Suprapubic skin (tissue), 4 donors: ENCODE measurements around the gene MAPKAPK2. TPM values are rescaled to one million over a fixed set of nuclear protein-coding genes. Genes with fewer than 3 reads are reported as not detected.

ENCODE experiments used
- DNase-seq, 2 donors: peaks; one replicate each; pipeline ENCODE4 v3.0.0-alpha.2; 2019; ENCODE audit warnings: low spot score in 2 of 2
- H3K27ac ChIP-seq: fragments of 200-600 bp; sonication (generic); one replicate; pipeline ENCODE4 v1.5.1; 2019
- H3K27me3 ChIP-seq: fragments of 200-600 bp; sonication (generic); one replicate; pipeline ENCODE4 v1.5.1; 2019
- H3K36me3 ChIP-seq: fragments of 200-600 bp; sonication (generic); one replicate; pipeline ENCODE4 v1.5.1; 2019
- H3K4me1 ChIP-seq: fragments of 200-600 bp; sonication (generic); one replicate; pipeline ENCODE4 v1.5.1; 2019
- H3K4me3 ChIP-seq: fragments of 200-600 bp; sonication (generic); one replicate; pipeline ENCODE4 v1.5.1; 2019; ENCODE audit warnings: mild to moderate bottlenecking
- H3K9me3 ChIP-seq: fragments of 200-600 bp; sonication (generic); one replicate; pipeline ENCODE4 v1.5.1; 2019
- EP300 ChIP-seq: sonication (generic); formaldehyde crosslinking; IDR thresholded peaks from one replicate; pipeline ENCODE4 v1.6.1; 2017; ENCODE audit warnings: antibody characterized with exemption
- POLR2A ChIP-seq, 2 donors: fragments of 450-650 bp; IDR thresholded peaks; one replicate each; pipeline ENCODE4 v1.6.1; 2017; ENCODE audit warnings: antibody characterized with exemption in 2 of 2, mild to moderate bottlenecking in 2 of 2, moderate library complexity in 2 of 2
- POLR2AphosphoS5 ChIP-seq, 3 donors: sonication (generic); formaldehyde crosslinking; IDR thresholded peaks; one replicate each; pipeline ENCODE4 v1.6.1; 2017; ENCODE audit warnings: antibody characterized with exemption in 3 of 3
- WGBS: methylation state at CpG from one replicate; pipeline ENCODE4 v1.1.5; 2018; 5-methylcytosine and 5-hydroxymethylcytosine counted together
- total RNA-seq, 4 donors: library from RNA; depleted of rRNA; stranded (reverse); fragments of >200 nt; gene quantifications; one replicate each; pipeline ENCODE4 v1.1.0, GENCODE V29; 2016
- TF ChIP-seq, protein P1 (sequence below), 2 donors: fragments of 200-600 bp in 1 of 2; fragments of 450-650 bp in 1 of 2; sonication (generic) in 1 of 2; IDR thresholded peaks; one replicate each; pipeline ENCODE4 v1.5.1; 2016 to 2019; ENCODE audit warnings: antibody characterized with exemption in 2 of 2, mild to moderate bottlenecking in 1 of 2, moderate library complexity in 1 of 2

The MAPKAPK2 gene
- total RNA-seq, 4 donors from 2014 or later, result 38.0 to 72.3 (median 62.4) TPM

DNA sequence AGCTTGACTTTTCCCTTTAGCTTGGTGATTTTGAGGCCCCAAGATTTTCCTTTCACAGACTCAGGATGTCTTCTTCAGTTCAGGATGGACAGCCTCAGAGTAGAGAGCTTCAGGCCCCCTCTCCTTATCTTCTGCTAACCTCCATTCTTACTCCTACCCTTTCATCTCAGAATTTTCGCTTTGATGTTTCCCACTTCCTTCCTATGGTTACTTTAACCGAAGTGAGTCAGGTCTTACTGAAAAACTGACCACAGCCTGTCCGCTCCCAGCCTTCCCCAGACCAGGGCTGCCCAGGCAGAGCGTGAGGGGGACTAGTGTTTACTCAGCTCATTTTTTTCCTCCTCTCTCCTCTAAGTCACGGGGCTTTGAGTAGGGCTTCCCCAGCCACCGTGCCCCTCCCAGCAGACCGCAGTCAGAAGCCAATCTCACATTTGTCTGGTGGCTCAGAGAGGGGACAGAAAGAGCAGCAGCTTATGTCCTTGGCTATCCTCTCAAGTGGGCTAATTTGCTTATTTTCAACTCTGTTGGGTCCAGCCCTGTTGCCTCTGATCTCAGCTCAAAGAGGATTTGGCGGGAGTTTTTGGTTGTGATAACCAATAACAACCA lies 81.6 kb downstream of the MAPKAPK2 start:
- Histone ChIP-seq H3K27ac (no peak overlapping the region), H3K27me3 (peaks cover 4% of the 10 kb centered on the region), H3K4me3 (no peak overlapping the region), H3K36me3 (no peaks in the 10 kb centered on the region), H3K4me1 (peaks cover 4% of the 10 kb centered on the region), H3K9me3 (no peaks in the 10 kb centered on the region)
- no peak for TF ChIP-seq POLR2A (IDR thresholded peaks at IDR 0.05)
- no peak for TF ChIP-seq POLR2AphosphoS5 (IDR thresholded peaks at IDR 0.05)
- TF ChIP-seq, protein P1, sequence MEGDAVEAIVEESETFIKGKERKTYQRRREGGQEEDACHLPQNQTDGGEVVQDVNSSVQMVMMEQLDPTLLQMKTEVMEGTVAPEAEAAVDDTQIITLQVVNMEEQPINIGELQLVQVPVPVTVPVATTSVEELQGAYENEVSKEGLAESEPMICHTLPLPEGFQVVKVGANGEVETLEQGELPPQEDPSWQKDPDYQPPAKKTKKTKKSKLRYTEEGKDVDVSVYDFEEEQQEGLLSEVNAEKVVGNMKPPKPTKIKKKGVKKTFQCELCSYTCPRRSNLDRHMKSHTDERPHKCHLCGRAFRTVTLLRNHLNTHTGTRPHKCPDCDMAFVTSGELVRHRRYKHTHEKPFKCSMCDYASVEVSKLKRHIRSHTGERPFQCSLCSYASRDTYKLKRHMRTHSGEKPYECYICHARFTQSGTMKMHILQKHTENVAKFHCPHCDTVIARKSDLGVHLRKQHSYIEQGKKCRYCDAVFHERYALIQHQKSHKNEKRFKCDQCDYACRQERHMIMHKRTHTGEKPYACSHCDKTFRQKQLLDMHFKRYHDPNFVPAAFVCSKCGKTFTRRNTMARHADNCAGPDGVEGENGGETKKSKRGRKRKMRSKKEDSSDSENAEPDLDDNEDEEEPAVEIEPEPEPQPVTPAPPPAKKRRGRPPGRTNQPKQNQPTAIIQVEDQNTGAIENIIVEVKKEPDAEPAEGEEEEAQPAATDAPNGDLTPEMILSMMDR (IDR thresholded peaks at IDR 0.05), result no peak
- TF ChIP-seq EP300, result no peak
- peak in 1 of 2 donors; percentile 70 for DNase-seq
- WGBS, result 64% methylated on average over 8 of the region's 8 CpGs

DNA sequence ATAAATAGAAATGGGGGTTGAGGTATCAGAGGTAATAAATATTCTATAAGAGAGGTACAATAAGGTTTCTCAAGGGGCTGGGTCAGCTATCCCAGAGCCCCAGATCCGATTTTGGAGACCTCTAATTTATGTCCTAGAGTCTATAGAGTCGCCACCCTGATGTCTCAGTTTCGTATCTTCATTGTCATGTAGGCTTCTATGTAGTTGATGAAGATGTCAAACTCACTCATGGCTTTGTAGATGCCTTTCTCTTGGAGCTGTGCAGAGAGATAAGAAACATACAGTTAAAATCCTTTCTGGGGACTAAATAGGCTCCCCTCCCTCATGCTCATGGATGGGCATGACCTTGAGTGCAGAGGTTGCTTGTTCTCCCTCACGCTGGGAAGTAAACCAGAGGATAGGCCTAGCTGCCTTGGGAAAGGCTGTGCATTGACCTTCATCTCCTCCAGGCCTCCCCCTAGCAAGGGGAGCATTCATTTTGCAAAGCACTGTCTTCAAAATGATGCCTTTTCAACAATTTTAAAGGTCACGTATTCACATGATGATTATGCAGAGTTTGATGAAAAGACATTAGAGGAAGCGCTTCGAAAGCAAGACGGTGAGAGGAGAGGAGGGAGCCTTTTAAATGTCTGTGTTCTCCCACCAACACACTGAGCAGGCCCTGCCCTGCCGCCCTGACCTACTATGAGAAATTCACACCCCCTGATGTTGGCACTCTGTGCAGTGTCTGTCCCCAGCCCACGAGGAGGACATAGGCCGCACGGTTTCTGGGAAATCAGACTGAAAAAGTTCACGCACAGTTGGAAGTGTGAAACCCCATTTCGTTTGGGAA lies 84.0 kb downstream of the MAPKAPK2 start:
- DNase-seq, result no peak
- H3K4me3 ChIP-seq, result no peak overlapping the region
- H3K27me3 ChIP-seq, result peaks cover 8% of the 10 kb centered on the region
- TF ChIP-seq POLR2A (IDR thresholded peaks at IDR 0.05) (no peak), EP300 (no peak), POLR2AphosphoS5 (IDR thresholded peaks at IDR 0.05) (no peak)
- TF ChIP-seq, protein P1 (IDR thresholded peaks at IDR 0.05), result no peak
- no peak overlapping the region for H3K27ac ChIP-seq
- WGBS, result 87% methylated on average over 14 of the region's 14 CpGs
- peaks cover 4% of the 10 kb centered on the region for H3K4me1 ChIP-seq
- H3K36me3 ChIP-seq, result no peaks in the 10 kb centered on the region
- H3K9me3 ChIP-seq, result no peaks in the 10 kb centered on the region

DNA sequence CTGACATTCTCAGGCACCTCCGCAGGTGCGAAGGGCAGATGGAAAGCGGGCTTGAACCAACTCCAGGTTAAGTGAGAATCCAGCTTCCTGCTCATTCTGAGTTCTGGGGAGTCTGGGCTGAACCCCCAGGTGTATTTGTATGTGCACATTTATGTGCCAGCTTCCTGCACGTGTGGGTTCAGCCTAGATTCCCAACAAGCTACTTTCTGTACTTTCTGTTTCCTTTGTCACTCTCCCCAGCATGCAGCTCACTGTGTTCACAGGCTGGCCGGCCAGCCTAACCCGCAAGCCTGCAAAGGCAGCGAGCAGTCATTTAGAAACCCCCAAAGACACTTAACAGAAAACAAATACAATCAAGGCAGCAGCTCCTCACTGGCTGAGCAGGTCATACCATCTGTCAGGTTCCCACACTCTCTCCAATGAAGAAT lies 84.6 kb downstream of the MAPKAPK2 start:
- Histone ChIP-seq H3K4me1 (peaks cover 4% of the 10 kb centered on the region), H3K27ac (no peak overlapping the region), H3K4me3 (no peak overlapping the region), H3K9me3 (no peaks in the 10 kb centered on the region), H3K36me3 (no peaks in the 10 kb centered on the region), H3K27me3 (peaks cover 15% of the 10 kb centered on the region)
- no peak for DNase-seq
- TF ChIP-seq, protein P1 (IDR thresholded peaks at IDR 0.05), result no peak
- TF ChIP-seq POLR2A (IDR thresholded peaks at IDR 0.05) (no peak), POLR2AphosphoS5 (IDR thresholded peaks at IDR 0.05) (no peak), EP300 (no peak)
- WGBS, result 91% methylated on average over 7 of the region's 7 CpGs

DNA sequence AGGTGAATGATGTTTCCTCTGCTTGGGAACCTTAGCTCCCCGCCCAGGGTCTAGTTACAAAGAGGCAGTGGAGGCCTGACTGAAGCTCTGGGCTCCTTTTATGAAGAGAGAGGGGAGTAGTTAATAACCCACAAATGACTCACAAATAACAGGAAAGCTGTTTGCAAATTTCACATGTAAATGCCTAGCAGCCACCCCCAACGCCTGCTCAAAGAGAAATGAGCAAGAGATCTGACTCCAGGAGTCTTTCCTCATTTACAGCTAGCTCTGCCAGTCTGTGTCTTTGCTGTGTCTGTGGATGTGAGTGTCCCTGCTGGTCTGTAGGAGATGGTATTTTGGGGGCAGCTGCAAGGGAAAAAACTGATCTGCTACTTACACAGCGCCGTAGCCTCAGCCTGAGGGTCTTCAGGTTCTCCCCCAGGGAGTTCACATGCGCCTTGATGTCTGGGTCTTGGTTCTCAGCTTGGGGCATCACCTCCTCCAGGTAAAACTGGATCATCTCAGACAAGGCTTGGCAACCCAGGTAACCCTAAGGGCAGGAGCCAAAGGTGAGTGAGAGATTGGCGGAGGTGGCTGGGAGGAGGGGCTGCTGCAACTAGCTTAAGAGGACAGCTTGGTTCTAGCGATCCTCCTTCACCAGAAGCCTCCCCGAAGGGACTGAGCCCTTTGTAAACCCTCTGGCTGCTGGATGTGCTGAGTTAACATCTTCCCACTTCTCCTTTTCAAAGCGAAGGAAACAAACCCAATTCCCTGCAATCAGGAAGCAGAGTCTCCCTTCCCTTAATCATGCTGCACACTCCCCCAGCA lies 86.0 kb downstream of the MAPKAPK2 start, which contains the start of gene IL19:
TSS of gene IL19 (plus strand) at position 243 of the 807 bp plus-strand sequence. CDS start 65,890 bp downstream, outside the sequence.
- Histone ChIP-seq H3K27ac (no peak within 1 kb of the TSS), H3K36me3 (no peaks in the 10 kb centered on the region), H3K9me3 (no peaks in the 10 kb centered on the region), H3K4me3 (peak within 1 kb of the TSS; percentile 12), H3K27me3 (peaks cover 25% of the 10 kb centered on the region), H3K4me1 (peaks cover 4% of the 10 kb centered on the region)
- DNase-seq, result no peak
- peak in 1 of 2 donors; percentile 19 for TF ChIP-seq POLR2A (IDR thresholded peaks at IDR 0.05)
- TF ChIP-seq EP300, result no peak
- WGBS, result 58% methylated on average over 9 of the region's 9 CpGs

DNA sequence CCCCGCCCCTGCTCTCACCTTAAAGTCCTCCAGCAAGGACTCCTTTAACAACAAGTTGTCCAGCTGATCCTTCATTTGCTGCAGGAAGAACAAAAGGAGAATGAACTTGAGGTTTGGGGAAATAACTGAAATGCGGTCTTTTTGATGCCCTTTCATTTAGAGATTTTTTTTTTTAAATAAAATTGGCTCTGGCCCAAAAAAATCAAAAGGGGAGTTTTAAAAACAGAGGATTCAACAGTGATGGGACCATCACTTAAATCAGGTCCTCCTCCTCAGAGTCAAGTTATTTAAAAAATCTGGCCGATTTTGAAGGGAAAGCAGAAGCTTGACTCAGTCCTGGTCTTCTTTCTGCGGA lies 86.6 kb downstream of the MAPKAPK2 start:
- peak overlapping the region; percentile 12 for H3K4me3 ChIP-seq
- WGBS, result 52% methylated on average over 4 of the region's 4 CpGs
- TF ChIP-seq, protein P1 (IDR thresholded peaks at IDR 0.05), result no peak
- TF ChIP-seq EP300, result no peak
- TF ChIP-seq POLR2A (IDR thresholded peaks at IDR 0.05), result no peak
- no peak for TF ChIP-seq POLR2AphosphoS5 (IDR thresholded peaks at IDR 0.05)

More for the DNA sequence above, 86.6 kb downstream of the MAPKAPK2 start:
- H3K4me1 ChIP-seq, result peaks cover 4% of the 10 kb centered on the region
- H3K36me3 ChIP-seq, result no peaks in the 10 kb centered on the region
- DNase-seq, result no peak
- peaks cover 25% of the 10 kb centered on the region for H3K27me3 ChIP-seq
- H3K27ac ChIP-seq, result no peak overlapping the region
- H3K9me3 ChIP-seq, result no peaks in the 10 kb centered on the region
